H1 (cell line): Measurements from ENCODE around the gene CAVIN1. TPM values are rescaled to one million over a fixed set of nuclear protein-coding genes. Genes with fewer than 3 reads are reported as not detected.
A peak's percentile ranks its signal among the peaks of the same experiment; 100 is the strongest.

Source experiments
- CTCF ChIA-PET: fragments of 300-600 bp; sonication (Branson Sonifier 250); formaldehyde crosslinking; loops from one replicate; lab custom pipeline; 2021; ENCODE audit not compliant: partially characterized antibody; lab: Charles Lee
- POLR2A ChIA-PET: fragments of 300-600 bp; sonication (Branson Sonifier 250); formaldehyde crosslinking; loops from one replicate; lab custom pipeline; 2021; ENCODE audit warnings: inconsistent platforms; ENCODE audit not compliant: partially characterized antibody; lab: Charles Lee
- DNase-seq, 2 experiments: peaks; one replicate each; pipeline versions ENCODE4 v3.0.0 to v3.0.0-alpha.2; 2010 to 2022; ENCODE audit warnings: low spot score in 2 of 2, low read depth in 1 of 2, mixed read lengths in 1 of 2
- FAIRE-seq: peaks from 2 replicates; lab custom pipeline; 2011; peaks lifted over from hg19 to GRCh38; lab: Jason Lieb, UNC
- H2AFZ ChIP-seq: 2 replicates; pipeline ENCODE4 v1.8.1; 2012; ENCODE audit warnings: low read length, inconsistent platforms
- H2AK5ac ChIP-seq: 2 replicates; pipeline ENCODE4 v1.6.1; 2013; ENCODE audit warnings: low read depth, low read length
- H2BK120ac ChIP-seq: replicated peaks from 2 replicates; pipeline ENCODE3; 2013; ENCODE audit warnings: low read depth, low read length, inconsistent platforms
- H2BK12ac ChIP-seq: 2 replicates; pipeline ENCODE4 v1.6.1; 2013; ENCODE audit warnings: low read depth, low read length
- H2BK15ac ChIP-seq: 2 replicates; pipeline ENCODE4 v1.6.1; 2013; ENCODE audit warnings: low read length
- H2BK20ac ChIP-seq: 2 replicates; pipeline ENCODE4 v1.6.1; 2013; ENCODE audit warnings: low read length
- H2BK5ac ChIP-seq: 2 replicates; pipeline ENCODE4 v1.6.1; 2013; ENCODE audit warnings: low read depth, low read length
- H3K14ac ChIP-seq: 2 replicates; pipeline ENCODE4 v1.6.1; 2013; ENCODE audit warnings: inconsistent platforms; ENCODE audit not compliant: insufficient read length
- H3K18ac ChIP-seq: 2 replicates; pipeline ENCODE4 v1.6.1; 2013; ENCODE audit warnings: low read length; ENCODE audit errors: extremely low read depth
- H3K23ac ChIP-seq: 2 replicates; pipeline ENCODE4 v1.6.1; 2013; ENCODE audit warnings: inconsistent platforms; ENCODE audit not compliant: insufficient read length
- H3K23me2 ChIP-seq: 2 replicates; pipeline ENCODE4 v1.6.1; 2013; ENCODE audit warnings: low read depth, low read length
- H3K27ac ChIP-seq: 2 replicates; pipeline ENCODE4 v1.6.1; 2011; ENCODE audit warnings: low read depth, low read length, inconsistent platforms
- H3K27me3 ChIP-seq, 4 experiments: replicated peaks in 1 of 4; 1 replicate in 1 of 4; 2 replicates in 3 of 4; pipeline versions ENCODE4 v1.6.1 to v1.8.1; 2011 to 2013; ENCODE audit warnings: low read length in 3 of 4, mild to moderate bottlenecking in 3 of 4, inconsistent platforms in 2 of 4, mixed read lengths in 2 of 4, moderate library complexity in 1 of 4; ENCODE audit not compliant: control insufficient read depth in 3 of 4, insufficient read depth in 3 of 4; ENCODE audit errors: extremely low read depth in 1 of 4
- H3K36me3 ChIP-seq, 4 experiments: 2 replicates each; pipeline versions ENCODE4 v1.6.1 to v1.8.1; 2011 to 2013; ENCODE audit warnings: mild to moderate bottlenecking in 4 of 4, low read length in 3 of 4, moderate library complexity in 2 of 4, control low read depth in 1 of 4, inconsistent platforms in 1 of 4; ENCODE audit not compliant: insufficient read depth in 4 of 4, control insufficient read depth in 2 of 4
- H3K4ac ChIP-seq: replicated peaks from 2 replicates; pipeline ENCODE3; 2013; ENCODE audit warnings: low read length, low read depth, mixed read lengths, inconsistent platforms; ENCODE audit not compliant: insufficient read length
- H3K4me1 ChIP-seq, 4 experiments: replicated peaks in 1 of 4; 1 replicate in 1 of 4; 2 replicates in 3 of 4; pipeline versions ENCODE4 v1.6.1 to v1.8.1; 2011 to 2013; ENCODE audit warnings: low read length in 3 of 4, inconsistent platforms in 2 of 4, mixed read lengths in 1 of 4; ENCODE audit not compliant: insufficient read depth in 4 of 4, control insufficient read depth in 3 of 4
- H3K4me2 ChIP-seq, 2 experiments: 2 replicates each; pipeline versions ENCODE4 v1.6.1 to v1.8.1; 2011 to 2013; ENCODE audit warnings: low read depth in 2 of 2, low read length in 2 of 2, control low read depth in 1 of 2, inconsistent platforms in 1 of 2, mild to moderate bottlenecking in 1 of 2; ENCODE audit not compliant: insufficient read depth in 1 of 2
- H3K4me3 ChIP-seq, 4 experiments: fragments of 200-600, 300-600 bp in 1 of 4; sonication (generic), shearing (Covaris generic), sonication (Bioruptor Twin) in 1 of 4; 2 replicates each; pipeline versions ENCODE4 v1.5.1 to v1.8.1; 2011 to 2016; ENCODE audit warnings: low read length in 4 of 4, low read depth in 3 of 4, control low read depth in 2 of 4, inconsistent platforms in 2 of 4, mild to moderate bottlenecking in 2 of 4, mixed read lengths in 1 of 4, moderate library complexity in 1 of 4; ENCODE audit not compliant: insufficient read depth in 2 of 4; ENCODE audit errors: extremely low read depth in 1 of 4
- H3K56ac ChIP-seq: replicated peaks from 2 replicates; pipeline ENCODE3; 2013; ENCODE audit warnings: low read depth, mild to moderate bottlenecking, mixed read lengths, low read length, inconsistent platforms; ENCODE audit not compliant: insufficient read length
- H3K79me1 ChIP-seq: 2 replicates; pipeline ENCODE4 v1.6.1; 2013; ENCODE audit warnings: low read depth, low read length, control low read depth
- H3K79me2 ChIP-seq, 2 experiments: 2 replicates each; pipeline versions ENCODE4 v1.6.1 to v1.8.1; 2012 to 2013; ENCODE audit warnings: low read length in 2 of 2, mild to moderate bottlenecking in 2 of 2, inconsistent platforms in 1 of 2; ENCODE audit not compliant: insufficient read depth in 2 of 2, control insufficient read depth in 1 of 2
- H3K9ac ChIP-seq, 4 experiments: replicated peaks in 1 of 4; 1 replicate in 1 of 4; 2 replicates in 3 of 4; pipeline versions ENCODE4 v1.6.1 to v1.8.1; 2011 to 2013; ENCODE audit warnings: low read depth in 3 of 4, low read length in 3 of 4, control low read depth in 2 of 4, mild to moderate bottlenecking in 2 of 4, moderate library complexity in 2 of 4, inconsistent platforms in 1 of 4; ENCODE audit errors: extremely low read depth in 1 of 4
- H3K9me3 ChIP-seq, 2 experiments: 2 replicates each; pipeline versions ENCODE4 v1.6.1 to v1.8.1; 2012 to 2013; ENCODE audit warnings: mild to moderate bottlenecking in 2 of 2, moderate library complexity in 2 of 2, control low read depth in 1 of 2, inconsistent platforms in 1 of 2, low read depth in 1 of 2, low read length in 1 of 2, mixed read lengths in 1 of 2; ENCODE audit not compliant: insufficient read depth in 2 of 2
- H4K20me1 ChIP-seq, 2 experiments: replicated peaks in 1 of 2; 2 replicates each; pipeline versions ENCODE3 to v1.8.1; 2011 to 2013; ENCODE audit warnings: inconsistent platforms in 2 of 2, low read length in 2 of 2, mild to moderate bottlenecking in 1 of 2; ENCODE audit not compliant: insufficient read depth in 2 of 2, control insufficient read depth in 1 of 2
- H4K5ac ChIP-seq: 2 replicates; pipeline ENCODE4 v1.6.1; 2013; ENCODE audit warnings: low read length, low read depth, mixed read lengths, inconsistent platforms; ENCODE audit not compliant: insufficient read length
- H4K8ac ChIP-seq: 2 replicates; pipeline ENCODE4 v1.8.0; 2013; ENCODE audit warnings: mild to moderate bottlenecking, moderate library complexity, low read length, inconsistent platforms; ENCODE audit not compliant: insufficient read depth; ENCODE audit errors: extremely low read depth
- H4K91ac ChIP-seq: replicated peaks from 2 replicates; pipeline ENCODE3; 2013; ENCODE audit warnings: low read length, mixed read lengths, inconsistent platforms; ENCODE audit not compliant: insufficient read length
- WGBS, 2 experiments: shearing (Covaris generic) in 1 of 2; methylation state at CpG; one replicate each; pipeline versions ENCODE4 v1.1.6 to v1.1.7; 2013 to 2015; ENCODE audit warnings: low lambda C conversion rate in 2 of 2, mixed read lengths in 2 of 2, inconsistent platforms in 1 of 2, low coverage in 1 of 2, missing lambda C conversion rate in 1 of 2; ENCODE audit not compliant: insufficient replicate concordance in 2 of 2, insufficient coverage in 1 of 2, insufficient read length in 1 of 2; ENCODE audit errors: extremely low coverage in 1 of 2, missing lambda C conversion rate in 1 of 2; 5-methylcytosine and 5-hydroxymethylcytosine counted together
- polyA plus RNA-seq, 7 experiments: library from polyadenylated mRNA; depleted of rRNA in 3 of 7; stranded (reverse) in 5 of 7; unstranded in 2 of 7; fragments of >200 nt in 5 of 7; fragments of 200-250 nt in 2 of 7; gene quantifications; 1 replicate in 5 of 7; 2 replicates in 1 of 7; 4 replicates in 1 of 7; pipeline versions ENCODE4 v1.2.1 to v1.2.3, GENCODE V29; 2011 to 2013; ENCODE audit warnings: missing spikeins in 2 of 7, mixed read lengths in 2 of 7
- total RNA-seq: library from RNA; stranded (reverse); fragmentation: NEBNext Ultra II Directional; extraction: Animal tissue kit (Norgen Biotek cat#: 25700); gene quantifications from 2 replicates; pipeline ENCODE4 v1.2.1, GENCODE V29; 2021

The CAVIN1 gene
- total and polyA plus RNA-seq, 2 of the 8 experiments (the other 6 are each of a cell fraction or from before 2014, with no cell fraction given): 16.2 to 41.6 TPM

DNA sequence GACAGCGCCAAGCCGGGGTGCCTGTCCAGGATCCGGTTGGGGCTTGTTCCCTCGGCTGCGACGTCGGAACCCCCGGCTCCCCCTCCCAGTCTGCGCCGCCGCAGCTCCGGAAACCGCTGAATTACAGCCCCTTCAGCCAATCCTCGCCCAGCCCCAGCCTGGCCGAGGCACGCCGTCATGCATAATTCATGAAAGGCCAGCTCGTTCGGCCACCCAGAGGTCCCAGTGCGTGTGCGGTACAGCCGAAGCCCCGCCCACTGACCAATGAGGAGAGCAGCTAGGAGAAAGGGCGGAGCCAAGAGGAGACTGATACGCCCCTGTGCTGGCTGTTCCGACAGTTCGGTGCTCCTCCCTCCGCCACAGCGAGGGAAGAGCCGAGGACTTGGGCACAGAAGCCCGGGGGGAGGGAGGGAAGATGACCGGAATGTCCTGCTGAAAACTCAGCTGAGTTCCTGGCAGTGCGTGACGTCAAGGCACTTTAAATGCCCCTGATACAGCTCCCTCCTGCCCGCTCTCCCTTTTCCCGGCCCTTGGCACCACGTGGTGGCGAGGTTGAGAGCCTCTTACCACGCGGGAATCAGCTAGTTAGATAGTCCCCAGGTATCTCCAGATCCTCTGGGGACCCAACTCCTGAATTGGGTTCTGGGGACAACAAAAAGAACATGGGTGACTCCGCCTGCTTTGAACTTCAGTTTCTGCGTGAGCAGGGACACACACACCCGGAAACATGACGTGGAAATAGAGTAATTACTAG lies 34.5 kb downstream of the CAVIN1 start, which contains the start of gene STAT3:
Gene STAT3 (minus strand): TSS at position 62 of the 754 bp plus-strand sequence. CDS start 39,926 bp downstream, outside the sequence.
- 0 out of 2 replicates have a peak within 1 kb of the TSS, but pooled peaks have one; percentile 76 for H2AK5ac ChIP-seq
- no peaks in the 10 kb centered on the region for H3K9me3 ChIP-seq
- H2BK15ac ChIP-seq: no peak within 1 kb of the TSS; the same call in 1 of the 2 replicates
- H3K36me3 ChIP-seq: no peaks in the 10 kb centered on the region
- peak within 1 kb of the TSS; percentile 92 for H2BK12ac ChIP-seq
- peak within 1 kb of the TSS; percentile 70 for H3K4ac ChIP-seq
- H3K4me2 ChIP-seq: peak within 1 kb of the TSS; percentile 74 to 85
- peaks cover 2 to 9% of the 10 kb centered on the region in 2 experiments for H4K20me1 ChIP-seq
- 0 out of 2 replicates have a peak, but pooled peaks cover 3% of the 10 kb centered on the region for H3K79me1 ChIP-seq
- H3K27me3 ChIP-seq: no peaks in the 10 kb centered on the region
- peak within 1 kb of the TSS; percentile 64 for H3K56ac ChIP-seq
- H3K27ac ChIP-seq: peak within 1 kb of the TSS; percentile 71; the same call in 1 of the 2 replicates
- peak within 1 kb of the TSS; percentile 85 for H4K8ac ChIP-seq
- peak within 1 kb of the TSS; percentile 84 for H4K91ac ChIP-seq
- H3K18ac ChIP-seq: peak within 1 kb of the TSS; percentile 73
- no peak within 1 kb of the TSS for H3K23ac ChIP-seq
- peak within 1 kb of the TSS; percentile 81 for H2BK5ac ChIP-seq
- H3K9ac ChIP-seq: peak within 1 kb of the TSS; percentile 77 to 83 (median 80)
- peak within 1 kb of the TSS; percentile 67 for H2AFZ ChIP-seq
- H4K5ac ChIP-seq: peak within 1 kb of the TSS; percentile 83
- POLR2A ChIA-PET: interaction anchor here (0.7 to 2.9 kb wide), 14 partner anchors 10 to 371 kb away, joined by 3 to 33 read pairs (median 4); partner anchors contain the start of genes CAVIN1, COASY and DNAJC7
- H2BK20ac ChIP-seq: peak within 1 kb of the TSS; percentile 13; the same call in 1 of the 2 replicates
- H3K79me2 ChIP-seq: peaks cover 23 to 38% of the 10 kb centered on the region in 2 experiments
- peaks cover 3 to 14% (median 6%) of the 10 kb centered on the region in 4 experiments for H3K4me1 ChIP-seq
- H3K14ac ChIP-seq: no peak within 1 kb of the TSS
- H3K4me3 ChIP-seq: peak within 1 kb of the TSS; percentile 79 to 91 (median 82)
- FAIRE-seq (peak; percentile 71), DNase-seq (peak; percentile 100)
- WGBS, 2 experiments: 3% methylated on average over 34 of the region's 44 CpGs; no CpG with 5 or more reads in 1 of the 2 experiments
- H2BK120ac ChIP-seq: no peak within 1 kb of the TSS
- H3K23me2 ChIP-seq: peaks cover 8% of the 10 kb centered on the region
- CTCF ChIA-PET: interaction anchor here (0.8 to 3.1 kb wide), 10 partner anchors 9 to 139 kb away, joined by 3 to 18 read pairs (median 4); no protein-coding TSS in a partner anchor
